Glomerular visceral epithelial cell (primary cell): ENCODE measurements around the gene TMCC2.

Experiments
- DNase-seq: peaks from one replicate; pipeline ENCODE4 v3.0.0-alpha.2; 2016; ENCODE audit errors: extremely low spot score

Gene TMCC2

GRCh38 chr1:205259998-205260397 is 32.3 kb downstream of the TMCC2 start:
- DNase-seq, result no peak

- DNase-seq, result peak; percentile 68
These were observed 33.4 kb downstream of the TMCC2 start for GRCh38 chr1:205260948-205261732.

GRCh38 chr1:205261946-205262691 is 34.4 kb downstream of the TMCC2 start:
- DNase-seq, result peak; percentile 67

- peak; percentile 66 for DNase-seq
These were observed 35.0 kb downstream of the TMCC2 start for GRCh38 chr1:205262731-205263171.

GRCh38 chr1:205263580-205264190 is 35.9 kb downstream of the TMCC2 start:
- DNase-seq, result peak; percentile 65

GRCh38 chr1:205266611-205267305 is 39.0 kb downstream of the TMCC2 start:
- no peak for DNase-seq

- DNase-seq, result no peak
These were observed 39.7 kb downstream of the TMCC2 start for GRCh38 chr1:205267306-205267902.

- DNase-seq, result no peak
These were observed 41.3 kb downstream of the TMCC2 start for GRCh38 chr1:205268846-205269680.

GRCh38 chr1:205269711-205270110 is 42.0 kb downstream of the TMCC2 start:
- no peak for DNase-seq

GRCh38 chr1:205270271-205270670 is 42.5 kb downstream of the TMCC2 start:
- DNase-seq, result no peak

- no peak for DNase-seq
These were observed 43.0 kb downstream of the TMCC2 start for GRCh38 chr1:205270764-205271163.

GRCh38 chr1:205271277-205271676 is 43.5 kb downstream of the TMCC2 start:
- no peak for DNase-seq

GRCh38 chr1:205271745-205272144 is 44.0 kb downstream of the TMCC2 start:
- DNase-seq, result no peak

GRCh38 chr1:205272536-205272935 is 44.8 kb downstream of the TMCC2 start:
- DNase-seq, result no peak

- peak; percentile 85 for DNase-seq
These were observed 45.8 kb downstream of the TMCC2 start for GRCh38 chr1:205273551-205273982.

GRCh38 chr1:205274041-205274691 is 46.4 kb downstream of the TMCC2 start:
- peak; percentile 72 for DNase-seq

- no peak for DNase-seq
These were observed 47.4 kb downstream of the TMCC2 start for GRCh38 chr1:205275133-205275532.

GRCh38 chr1:205275916-205276688 is 48.4 kb downstream of the TMCC2 start:
- DNase-seq, result no peak

- no peak for DNase-seq
These were observed 48.9 kb downstream of the TMCC2 start for GRCh38 chr1:205276689-205277065.
